OCI-LY1 (cell line): ENCODE data around the gene IMMP1L.

ENCODE experiments used
- EZH2 ChIP-seq: fragments of 200-600 bp; sonication (generic), shearing (Covaris generic); IDR thresholded peaks from 2 replicates; pipeline ENCODE4 v1.8.0; 2017; ENCODE audit warnings: borderline replicate concordance, mixed run types, mild to moderate bottlenecking, antibody characterized with exemption, low read length, moderate library complexity, mixed read lengths
- TF ChIP-seq, protein P1 (sequence below): fragments of 200-600 bp; sonication (generic), shearing (Covaris generic); IDR thresholded peaks from 2 replicates; pipeline ENCODE4 v1.5.1; 2017; ENCODE audit warnings: mild to moderate bottlenecking, antibody characterized with exemption, low read length, moderate library complexity, mixed read lengths

GRCh38 chr11:31417357-31417756 is 92.1 kb downstream of the IMMP1L start:
- TF ChIP-seq, protein P1, sequence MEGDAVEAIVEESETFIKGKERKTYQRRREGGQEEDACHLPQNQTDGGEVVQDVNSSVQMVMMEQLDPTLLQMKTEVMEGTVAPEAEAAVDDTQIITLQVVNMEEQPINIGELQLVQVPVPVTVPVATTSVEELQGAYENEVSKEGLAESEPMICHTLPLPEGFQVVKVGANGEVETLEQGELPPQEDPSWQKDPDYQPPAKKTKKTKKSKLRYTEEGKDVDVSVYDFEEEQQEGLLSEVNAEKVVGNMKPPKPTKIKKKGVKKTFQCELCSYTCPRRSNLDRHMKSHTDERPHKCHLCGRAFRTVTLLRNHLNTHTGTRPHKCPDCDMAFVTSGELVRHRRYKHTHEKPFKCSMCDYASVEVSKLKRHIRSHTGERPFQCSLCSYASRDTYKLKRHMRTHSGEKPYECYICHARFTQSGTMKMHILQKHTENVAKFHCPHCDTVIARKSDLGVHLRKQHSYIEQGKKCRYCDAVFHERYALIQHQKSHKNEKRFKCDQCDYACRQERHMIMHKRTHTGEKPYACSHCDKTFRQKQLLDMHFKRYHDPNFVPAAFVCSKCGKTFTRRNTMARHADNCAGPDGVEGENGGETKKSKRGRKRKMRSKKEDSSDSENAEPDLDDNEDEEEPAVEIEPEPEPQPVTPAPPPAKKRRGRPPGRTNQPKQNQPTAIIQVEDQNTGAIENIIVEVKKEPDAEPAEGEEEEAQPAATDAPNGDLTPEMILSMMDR: no peak
- TF ChIP-seq EZH2: no peak
